Activated T-helper 1 cell treated with anti-CD3 and anti-CD28 coated beads, Interleukin-2, amount 50 U/mL, for 16 hours (primary cell): ENCODE data around the gene DKK3.

Source experiments
- DNase-seq, 2 donors: peaks; one replicate each; pipeline ENCODE4 v3.0.0-alpha.2; 2020; ENCODE audit warnings: low read depth in 1 of 2, low spot score in 1 of 2

The DKK3 gene

GRCh38 chr11:11983427-11983826 is 25.0 kb downstream of the DKK3 start:
- DNase-seq = no peak

GRCh38 chr11:11982975-11983374 is 25.5 kb downstream of the DKK3 start:
- no peak for DNase-seq

DNA sequence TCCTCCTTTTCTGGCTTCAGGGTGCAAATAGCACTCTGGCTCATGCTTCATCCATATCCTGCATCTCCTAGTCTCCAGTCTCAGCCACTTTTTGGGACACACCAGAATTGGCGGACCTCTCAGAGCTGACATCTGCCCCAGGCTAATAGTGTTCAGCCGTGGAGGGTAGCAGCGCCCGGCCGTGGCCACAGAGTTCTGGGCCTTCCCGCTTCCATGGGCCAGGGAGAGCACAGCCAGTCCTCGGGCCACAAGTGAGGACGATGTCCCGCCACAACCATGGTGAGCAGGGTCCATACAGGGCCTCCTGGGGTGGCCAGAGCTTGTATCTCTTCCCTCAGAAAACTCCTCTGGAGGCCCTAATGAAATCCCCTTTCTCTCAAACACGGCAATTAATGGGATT is 26.0 kb downstream of the DKK3 start:
- DNase-seq = no peak

DNA sequence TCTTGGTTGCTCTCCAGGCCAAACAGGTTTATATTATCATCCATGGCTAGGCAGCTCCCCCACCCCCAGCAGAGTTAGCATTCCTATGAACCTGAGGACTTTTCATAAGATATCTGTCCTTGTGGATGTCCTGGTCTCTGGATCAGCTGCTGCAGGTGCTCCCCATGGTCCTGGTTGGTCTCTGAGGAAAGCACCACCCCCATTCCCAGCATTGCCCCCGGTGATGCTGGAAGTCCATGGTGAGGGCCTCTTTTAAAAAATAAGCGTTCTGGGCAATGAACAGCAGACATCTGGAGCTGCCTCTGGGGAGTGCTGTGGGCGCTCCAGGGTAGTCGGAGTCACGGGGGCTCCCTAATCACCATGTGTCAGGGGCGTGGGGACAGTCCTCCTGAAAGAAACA is 26.6 kb downstream of the DKK3 start:
- no peak for DNase-seq

DNA sequence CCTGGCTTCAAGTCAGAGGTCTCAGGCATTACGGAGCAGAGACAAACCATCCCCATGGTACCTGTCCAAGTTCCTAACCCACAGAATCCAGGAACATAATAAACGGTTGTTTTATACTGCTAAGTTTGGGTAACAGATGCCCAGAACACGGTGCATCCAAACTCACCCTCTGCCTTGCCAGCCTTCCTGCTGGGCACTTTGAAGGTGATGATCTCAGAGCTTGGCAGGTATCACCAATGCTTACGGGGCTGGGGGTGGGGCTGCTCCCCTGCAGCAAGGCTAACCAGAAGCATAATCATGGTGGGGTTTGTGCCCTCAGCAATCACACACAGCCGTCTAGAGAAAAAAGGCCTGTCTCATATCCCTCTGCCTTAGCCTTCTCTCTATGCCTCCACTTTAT is 27.1 kb downstream of the DKK3 start:
- no peak for DNase-seq

DNA sequence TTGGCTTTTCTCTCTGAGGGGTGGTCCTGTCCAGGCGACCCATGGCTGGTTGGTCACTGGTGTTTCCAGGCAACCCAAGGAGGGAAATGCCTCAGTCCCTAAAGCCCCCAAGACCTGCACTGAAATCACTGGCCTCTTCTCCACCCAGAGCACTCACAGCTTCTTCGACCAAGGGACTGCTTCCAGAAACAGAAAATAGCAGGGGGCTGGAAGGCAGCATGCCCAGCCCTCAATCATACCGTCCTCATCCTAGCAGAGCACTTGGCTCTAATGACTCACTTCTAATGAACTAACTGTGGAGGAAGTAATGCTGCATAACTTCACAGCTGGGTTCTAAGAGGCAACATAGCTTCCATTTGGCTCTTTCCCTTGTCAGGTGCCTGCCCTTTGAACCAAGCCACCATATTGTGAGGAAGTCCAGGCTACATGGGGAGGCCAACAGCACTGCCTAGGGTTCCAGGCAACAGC is 27.6 kb downstream of the DKK3 start:
- no peak for DNase-seq

DNA sequence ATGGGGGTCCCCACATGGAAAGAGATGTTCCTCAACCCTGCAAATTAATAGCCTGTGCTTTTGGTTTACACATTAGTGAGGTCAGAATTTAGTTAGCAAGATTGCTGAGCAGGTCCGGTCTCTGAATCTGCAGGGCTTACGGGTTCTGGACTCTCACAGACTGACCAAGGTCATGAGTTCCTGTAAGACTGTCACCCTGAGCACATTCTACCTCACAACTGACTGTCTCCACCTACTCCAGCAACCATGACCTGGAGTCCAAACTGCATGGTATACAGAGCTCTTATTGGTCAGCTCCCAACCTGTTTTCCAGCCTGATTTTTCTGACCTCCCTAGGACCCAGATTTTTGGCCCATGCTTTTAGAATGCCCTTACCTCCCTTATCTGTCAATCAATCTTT is 28.2 kb downstream of the DKK3 start:
- DNase-seq = no peak

DNA sequence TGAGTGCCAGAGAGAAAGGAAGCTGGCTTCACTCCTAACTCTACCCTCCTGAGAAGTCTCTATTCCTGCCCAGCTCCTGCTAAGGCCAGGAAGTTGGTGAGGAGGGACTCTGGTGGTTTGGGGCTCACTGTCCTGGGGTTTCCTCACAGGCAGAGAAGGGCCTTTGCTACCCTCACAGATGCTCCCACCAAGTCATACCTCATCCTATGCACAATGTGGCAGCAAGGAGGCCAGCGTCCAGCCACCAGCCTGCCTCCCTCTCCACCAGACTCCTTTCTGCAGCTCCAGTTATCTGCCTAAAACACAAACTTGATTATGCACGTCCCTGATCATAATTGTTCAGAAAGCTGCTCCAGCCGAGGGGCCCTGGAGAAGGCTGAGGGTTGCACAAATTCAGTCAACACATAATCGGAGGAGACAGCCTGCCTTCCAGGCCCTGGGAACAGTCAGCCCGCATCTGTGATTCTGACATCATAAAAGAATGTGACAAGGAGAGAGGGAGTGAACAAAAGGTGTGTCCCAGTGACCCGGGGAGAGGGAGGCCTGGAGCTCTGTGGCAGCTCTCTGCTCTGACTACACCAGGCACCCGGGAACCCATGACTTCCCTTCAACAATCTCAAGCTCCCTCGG is 28.8 kb downstream of the DKK3 start:
- no peak for DNase-seq

DNA sequence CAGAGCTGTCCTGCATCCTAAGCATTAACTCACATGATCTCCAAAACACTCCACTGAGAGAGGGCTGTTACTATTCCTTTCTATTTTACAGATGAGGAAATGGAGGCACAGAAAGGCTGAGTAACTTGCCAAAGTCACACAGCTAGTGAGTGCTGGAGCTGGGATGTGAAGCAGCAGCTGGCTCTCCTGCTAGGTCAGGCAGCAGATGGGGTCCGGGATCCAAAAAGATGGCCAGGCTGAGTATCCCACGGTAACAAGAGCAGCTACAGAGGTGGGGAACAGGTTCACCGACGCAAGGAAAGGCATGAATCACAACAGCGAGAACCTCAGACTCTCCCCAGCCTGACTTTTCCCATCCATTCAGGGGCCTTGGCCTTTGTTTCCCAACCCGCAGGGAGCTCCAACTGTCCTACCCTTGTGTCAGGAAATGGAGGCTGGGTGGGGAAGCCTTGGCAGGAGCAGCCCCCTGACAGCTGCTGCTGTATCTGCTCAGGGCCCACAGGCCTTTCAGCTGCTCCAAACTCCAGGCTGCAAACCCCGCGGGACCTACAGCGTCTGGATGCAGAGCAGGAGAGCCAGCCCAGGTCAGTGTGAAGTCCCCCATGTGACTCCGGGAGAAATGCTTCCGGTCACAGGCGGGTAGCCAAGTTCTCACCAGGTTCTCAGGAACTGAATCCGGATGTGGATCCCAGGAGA is 29.5 kb downstream of the DKK3 start:
- DNase-seq = no peak

- DNase-seq = no peak
Measured at GRCh38 chr11:11978098-11978637, 30.3 kb downstream of the DKK3 start.

- no peak for DNase-seq
Measured at GRCh38 chr11:11977206-11977938, 31.1 kb downstream of the DKK3 start.

DNA sequence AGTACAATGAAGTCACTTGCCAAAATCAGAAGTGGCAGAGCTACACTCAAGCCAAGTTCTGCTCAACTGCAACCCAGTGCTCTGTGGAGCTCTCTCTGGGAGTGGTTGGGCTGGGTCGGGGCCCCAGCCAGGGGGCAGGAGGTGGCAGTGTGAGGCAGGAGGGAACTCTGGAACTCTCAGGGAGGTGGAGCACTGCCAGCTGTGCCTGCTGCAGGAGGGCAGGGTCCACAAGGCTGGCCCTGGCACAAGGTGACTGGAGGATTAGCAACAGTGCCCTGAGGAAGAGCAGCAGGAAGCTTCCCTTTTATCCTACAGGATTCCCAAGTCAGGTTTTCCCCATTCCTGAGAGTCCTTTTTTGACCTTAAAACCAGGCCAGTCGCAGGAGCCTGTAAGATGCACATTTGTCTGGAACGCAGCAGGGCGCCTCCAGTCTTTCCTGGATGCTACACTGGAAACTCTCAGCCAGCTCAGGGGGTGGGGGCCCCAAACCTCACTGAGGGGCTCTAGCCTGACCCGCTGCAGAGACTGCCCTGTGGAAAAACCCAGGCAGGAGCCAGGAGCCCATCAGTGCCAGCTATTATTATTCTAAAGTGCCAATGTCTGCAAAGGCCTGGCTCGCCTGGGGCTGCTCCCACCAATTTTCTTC is 31.8 kb downstream of the DKK3 start:
- DNase-seq = no peak

DNA sequence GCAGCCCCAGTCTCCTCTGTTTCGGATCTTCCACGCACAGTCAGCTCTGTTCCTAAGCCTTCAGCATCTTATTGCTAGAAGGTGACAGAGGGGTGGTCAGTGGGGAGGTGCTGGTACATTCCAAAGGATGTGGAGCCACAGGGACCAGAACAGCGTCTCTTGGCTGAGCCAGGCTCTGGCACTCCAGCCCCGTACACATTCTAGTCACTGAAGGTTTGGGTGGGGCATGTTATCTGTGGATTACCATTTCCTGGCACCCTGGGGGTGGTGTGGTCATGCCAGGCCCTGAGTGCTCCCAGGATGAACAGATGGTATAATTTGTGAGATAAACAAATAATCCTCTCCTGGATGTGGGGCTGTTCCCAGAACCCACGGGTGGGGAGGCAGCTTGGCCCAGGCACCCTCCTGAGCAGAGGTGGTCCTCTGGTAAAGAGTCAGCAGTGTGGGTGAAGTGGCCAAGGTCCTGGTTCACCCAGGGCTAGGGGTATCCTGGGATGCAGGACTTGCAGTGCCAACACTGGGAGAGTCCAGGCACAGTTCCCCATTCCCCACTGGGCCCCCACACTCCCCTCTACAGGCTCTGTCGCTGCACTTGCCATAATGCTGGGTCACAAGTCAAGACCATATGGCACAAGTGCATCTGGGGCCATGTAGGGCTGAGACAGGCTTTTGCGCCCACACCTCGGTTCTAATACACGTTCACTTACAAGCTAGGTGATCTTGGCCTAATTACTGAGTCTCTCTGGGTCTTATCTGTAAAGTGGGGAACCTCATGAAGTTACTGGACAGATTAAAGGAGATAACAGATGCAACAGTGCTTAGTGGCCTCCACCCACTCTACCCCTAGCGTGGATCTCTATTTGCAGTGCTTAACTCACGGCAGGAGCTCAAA is 33.0 kb downstream of the DKK3 start:
- no peak for DNase-seq

DNA sequence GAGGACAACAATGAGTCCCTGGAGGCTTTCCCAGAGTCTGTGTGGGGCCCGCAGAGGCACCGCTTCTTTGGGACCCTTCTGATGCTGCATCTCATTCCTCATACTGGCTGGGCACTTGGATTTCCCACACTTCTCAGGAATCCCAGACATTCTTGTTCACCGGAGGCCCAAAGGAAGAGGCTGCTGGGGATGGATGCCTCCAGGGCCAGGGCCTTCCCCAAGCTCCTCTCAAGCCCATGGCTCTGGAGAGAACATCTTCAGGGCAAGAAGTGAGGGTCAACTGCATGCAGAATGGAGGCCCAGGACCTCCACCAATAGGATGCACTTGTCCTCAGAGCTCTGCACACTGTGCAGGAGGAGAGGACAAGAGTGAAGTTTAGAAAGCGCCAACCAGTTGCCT is 34.6 kb downstream of the DKK3 start:
- DNase-seq = no peak

GRCh38 chr11:11973361-11973800 is 35.0 kb downstream of the DKK3 start:
- no peak for DNase-seq

DNA sequence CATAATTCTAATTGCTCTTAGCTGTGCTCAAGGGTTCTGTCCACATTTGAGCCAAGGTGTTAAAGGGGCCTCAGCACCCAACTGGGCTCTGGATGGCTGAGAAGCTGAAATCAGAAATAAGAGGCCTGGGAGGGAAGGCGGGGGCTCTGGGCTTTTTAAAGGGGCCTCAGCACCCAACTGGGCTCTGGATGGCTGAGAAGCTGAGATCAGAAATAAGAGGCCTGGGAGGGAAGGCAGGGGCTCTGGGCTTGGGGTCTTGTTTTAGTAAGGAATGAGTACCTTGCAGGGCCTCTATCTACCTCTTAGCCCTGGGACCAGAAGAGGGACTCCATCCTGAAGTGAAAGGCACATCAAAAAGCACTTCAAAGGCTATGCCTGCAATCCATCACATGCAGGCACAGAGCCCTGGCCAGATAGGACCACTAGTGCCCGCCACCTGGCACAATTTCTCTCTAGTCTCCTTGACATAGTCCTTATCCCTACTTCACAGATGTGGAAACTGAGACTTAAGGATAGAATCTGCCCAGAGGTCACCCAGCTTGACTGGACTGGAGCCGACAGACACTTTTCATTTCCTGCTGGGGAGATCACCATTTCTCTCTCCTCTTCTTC is 35.6 kb downstream of the DKK3 start:
- DNase-seq = no peak

- no peak for DNase-seq
Measured at GRCh38 chr11:11971906-11972547, 36.4 kb downstream of the DKK3 start.

DNA sequence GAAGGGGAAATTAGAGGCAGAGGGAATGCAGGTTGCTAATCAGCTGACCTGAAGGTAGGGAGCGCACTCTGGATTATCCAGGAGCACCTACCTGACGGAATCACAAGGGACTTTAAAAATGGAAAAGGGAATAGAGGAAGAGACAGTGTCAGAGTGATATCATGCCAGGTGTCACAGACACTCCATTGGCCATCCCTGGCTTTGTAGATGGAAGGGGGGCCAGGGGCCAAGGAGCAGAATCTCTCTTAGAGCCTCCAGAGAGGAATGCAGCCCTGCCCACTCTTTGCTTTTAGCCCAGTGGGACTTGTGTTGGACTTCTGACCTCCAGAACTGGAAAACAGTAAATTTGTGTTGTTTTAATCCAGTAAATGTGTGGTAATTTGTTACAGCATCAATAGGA is 37.9 kb downstream of the DKK3 start:
- no peak for DNase-seq

- DNase-seq = no peak
Measured at GRCh38 chr11:11969380-11970215, 38.8 kb downstream of the DKK3 start.
